ENCODE results near the gene APPBP2. TPM values are rescaled to one million over a fixed set of nuclear protein-coding genes. Genes with fewer than 3 reads are reported as not detected.
"Not testable (repeated sequence)": the region's sequence is repeated elsewhere in the genome, so short reads cannot be mapped to it uniquely, and the experiment has no call there.

The APPBP2 gene
- total RNA-seq, 1 donor from 2014 or later, result 23.0 TPM

DNA sequence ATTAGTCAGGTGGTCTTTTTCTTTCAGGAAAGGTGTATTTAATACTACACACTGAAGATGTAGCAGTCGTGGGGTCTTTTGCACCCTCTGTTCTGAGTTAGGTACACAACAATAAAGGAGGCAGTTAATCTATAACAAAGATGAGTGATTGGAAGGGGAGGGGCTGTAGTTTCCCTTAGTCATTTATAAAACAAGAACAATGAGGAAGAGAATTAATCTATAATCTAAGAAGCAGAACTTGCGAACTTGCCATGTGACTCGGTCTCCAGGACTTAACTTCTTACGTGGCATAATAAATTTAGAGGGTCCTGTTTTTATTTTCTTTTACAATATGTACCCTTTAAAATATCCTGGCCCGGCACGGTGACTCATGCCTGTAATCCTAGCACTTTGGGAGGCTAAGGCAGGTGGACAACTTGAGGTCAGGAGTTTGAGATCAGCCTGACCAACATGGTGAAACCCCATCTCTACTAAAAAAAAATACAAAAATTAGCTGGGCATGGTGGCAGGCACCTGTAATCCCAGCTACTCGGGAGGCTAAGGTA lies 8.6 kb upstream of the APPBP2 start:
- no peak for DNase-seq (ENCODE audit: low read depth in 2 of 2)

DNA sequence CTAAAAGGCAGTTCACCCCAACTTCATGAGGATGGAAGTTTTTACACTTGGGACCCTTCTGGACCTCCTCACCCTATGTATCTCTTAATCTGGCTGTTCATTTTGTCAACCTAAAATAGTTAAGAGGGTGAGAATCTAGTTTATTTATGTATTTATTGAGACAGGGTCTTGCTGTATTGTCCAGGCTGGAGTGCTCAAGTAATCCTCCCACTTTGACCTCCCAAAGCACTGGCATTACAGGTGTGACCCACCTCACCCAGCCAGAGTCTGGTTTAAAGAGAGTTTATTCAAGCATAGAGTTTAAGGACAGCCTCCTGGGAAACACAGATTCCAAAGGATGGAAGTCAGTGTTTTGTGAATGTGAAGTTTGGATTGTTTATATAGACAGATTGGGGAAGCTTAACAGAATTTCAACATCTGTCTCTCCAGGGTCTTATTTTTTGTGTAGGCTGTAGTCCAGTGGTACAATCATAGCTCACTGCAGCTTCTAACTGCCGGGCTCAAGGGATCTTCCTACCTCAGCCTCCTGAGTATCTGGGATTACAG lies 8.0 kb upstream of the APPBP2 start:
- no peak for DNase-seq (ENCODE audit: low read depth in 2 of 2)

- DNase-seq (ENCODE audit: low read depth in 2 of 2), result no peak
Observed at GRCh38 chr17:60529806-60530205, 3.8 kb upstream of the APPBP2 start.

DNA sequence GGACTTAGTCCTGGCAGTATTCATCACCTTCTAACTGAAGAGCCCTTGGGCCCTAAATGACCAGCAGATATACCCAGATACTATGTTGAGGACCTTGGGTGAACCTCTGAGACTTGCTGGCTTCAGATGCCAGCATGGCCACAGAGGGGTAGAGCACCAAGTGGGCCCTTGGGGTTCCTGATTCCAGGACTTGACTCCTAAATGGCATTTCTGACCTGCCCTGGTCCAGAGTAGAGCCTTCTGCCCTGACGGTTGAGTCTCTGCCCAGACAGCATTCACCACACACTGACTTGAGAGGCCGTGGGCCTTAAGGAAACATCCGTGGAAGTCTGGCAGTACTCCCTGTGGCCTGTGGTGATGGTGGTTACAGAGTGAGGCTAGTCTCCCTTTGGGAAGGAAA lies 2.8 kb upstream of the APPBP2 start:
- no peak for DNase-seq (ENCODE audit: low read depth in 2 of 2)

GRCh38 chr17:60527701-60528100 lies 1.7 kb upstream of the APPBP2 start:
- DNase-seq (ENCODE audit: low read depth in 2 of 2), result no peak

DNA sequence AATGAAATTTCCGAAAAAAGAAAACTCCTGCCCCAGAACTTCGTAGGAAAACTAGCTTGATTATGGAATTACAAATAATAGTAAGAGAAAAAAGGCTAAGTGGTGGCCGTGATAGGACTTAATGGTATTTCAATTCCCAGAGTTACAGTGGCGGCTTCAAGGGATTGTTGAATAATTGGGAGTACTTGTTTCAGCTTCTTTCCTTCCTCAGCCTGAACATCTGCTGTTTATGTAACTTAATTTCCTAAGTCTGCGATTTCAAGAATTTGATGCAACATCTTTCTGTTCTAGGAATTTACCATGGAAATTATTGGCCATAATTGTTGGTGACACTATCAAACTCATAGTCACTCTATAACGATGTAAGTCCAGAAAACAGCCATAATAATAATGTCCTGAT lies 684 bp upstream of the APPBP2 start:
- peak; percentile 14 to 35 for DNase-seq (ENCODE audit: low read depth in 2 of 2)

GRCh38 chr17:60525328-60525684 lies 736 bp downstream of the APPBP2 start:
- peak; percentile 19 to 23 for DNase-seq (ENCODE audit: low read depth in 2 of 2)

- peak; percentile 9 to 14 for DNase-seq (ENCODE audit: low read depth in 2 of 2)
Observed at GRCh38 chr17:60524463-60525327, 1.3 kb downstream of the APPBP2 start.

DNA sequence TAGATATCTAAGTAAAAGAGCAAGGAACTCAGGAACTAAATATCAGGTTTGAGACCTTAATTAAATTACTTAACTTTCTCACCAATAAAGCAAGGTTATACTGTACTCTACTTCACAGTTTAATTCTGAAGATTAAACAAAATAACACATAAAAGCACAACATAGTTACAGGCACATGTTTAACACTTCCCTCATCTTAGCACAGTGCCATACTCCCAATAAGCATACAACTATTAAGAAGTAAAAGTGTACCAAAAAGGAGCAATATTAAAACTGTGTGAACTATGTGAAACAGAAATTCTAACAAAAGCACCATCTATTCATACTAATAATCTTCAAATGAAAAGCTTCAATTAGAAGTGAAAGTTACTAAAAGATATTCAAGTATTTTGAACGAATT lies 2.2 kb downstream of the APPBP2 start:
- DNase-seq (ENCODE audit: low read depth in 2 of 2), result no peak

- DNase-seq (ENCODE audit: low read depth in 2 of 2), result no peak
Observed at GRCh38 chr17:60522889-60523626, 3.0 kb downstream of the APPBP2 start.

DNA sequence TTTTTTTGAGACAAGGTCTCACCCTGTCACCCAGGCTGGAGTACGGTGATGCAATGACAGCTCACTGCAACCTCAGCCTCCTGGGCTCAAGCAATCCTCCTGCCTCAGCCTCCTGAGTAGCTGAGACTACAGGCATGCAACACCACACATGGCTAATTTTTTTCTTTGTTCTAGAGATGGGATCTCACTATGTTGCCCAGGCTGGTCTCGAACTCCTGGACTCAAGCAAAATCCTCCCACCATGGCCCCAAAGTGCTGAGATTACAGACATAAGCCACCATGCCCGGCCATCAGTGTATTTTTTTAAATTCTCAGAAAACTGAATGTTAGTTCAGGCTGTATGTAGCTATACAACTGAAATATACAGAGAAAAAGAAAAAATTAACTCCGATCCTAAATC lies 6.2 kb downstream of the APPBP2 start:
- DNase-seq (ENCODE audit: low read depth in 2 of 2), result no peak

DNA sequence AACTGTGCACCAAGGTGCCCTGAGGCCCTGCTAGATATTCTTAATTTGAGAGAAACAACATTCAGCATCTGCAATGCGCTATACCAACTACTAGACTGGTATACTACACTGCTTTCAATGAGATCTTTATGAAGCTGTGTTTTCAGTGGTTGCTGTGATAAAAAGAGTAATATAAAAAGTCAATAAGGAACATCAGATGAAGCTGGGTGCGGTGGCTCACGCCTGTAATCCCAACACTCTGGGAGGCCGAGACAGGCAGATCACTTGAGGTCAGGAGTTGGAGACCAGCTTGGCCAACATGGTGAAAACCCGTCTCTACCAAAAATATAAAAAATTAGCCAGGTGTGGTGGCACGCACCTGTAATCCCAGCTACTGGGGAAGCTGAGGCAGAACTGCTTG lies 10.4 kb downstream of the APPBP2 start:
- DNase-seq (ENCODE audit: low read depth in 2 of 2), result not testable (repeated sequence)

DNA sequence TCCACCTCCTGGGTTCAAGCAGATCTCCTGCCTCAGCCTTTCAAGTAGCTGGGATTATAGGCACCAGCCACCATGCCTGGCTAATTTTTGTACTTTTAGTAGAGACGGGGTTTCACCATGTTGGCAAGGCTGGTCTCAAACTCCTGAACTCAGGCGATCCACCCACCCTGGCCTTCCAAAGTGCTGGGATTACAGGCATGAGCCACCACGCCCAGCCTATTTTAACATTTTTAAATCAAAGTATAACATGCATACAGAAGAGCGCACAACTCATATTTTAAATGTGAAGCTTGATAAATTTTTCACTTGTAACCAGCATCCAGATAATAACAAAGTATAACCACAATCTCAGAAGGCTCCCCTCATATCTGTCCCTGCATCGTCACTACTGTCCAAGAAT lies 10.8 kb downstream of the APPBP2 start:
- not testable (repeated sequence) for DNase-seq (ENCODE audit: low read depth in 2 of 2)

DNA sequence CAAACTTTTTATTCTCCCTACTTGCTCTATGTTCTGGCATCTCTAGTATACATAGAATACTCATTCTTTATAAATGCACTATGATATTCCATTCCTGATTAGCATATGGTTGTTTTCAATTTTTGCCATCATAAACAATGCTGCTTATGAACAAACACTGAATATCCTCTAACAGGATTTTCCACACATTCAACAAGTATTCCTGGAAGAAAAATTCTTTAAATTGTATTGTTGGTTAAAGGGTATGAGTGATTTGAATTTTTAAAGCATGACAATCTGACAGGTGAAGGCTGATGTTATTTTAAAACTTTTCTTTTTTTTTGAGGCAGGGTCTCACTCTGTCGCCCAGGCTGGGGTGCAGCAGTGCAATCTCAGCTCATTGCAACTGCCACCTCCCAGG lies 11.5 kb downstream of the APPBP2 start:
- no peak for DNase-seq (ENCODE audit: low read depth in 2 of 2)

DNA sequence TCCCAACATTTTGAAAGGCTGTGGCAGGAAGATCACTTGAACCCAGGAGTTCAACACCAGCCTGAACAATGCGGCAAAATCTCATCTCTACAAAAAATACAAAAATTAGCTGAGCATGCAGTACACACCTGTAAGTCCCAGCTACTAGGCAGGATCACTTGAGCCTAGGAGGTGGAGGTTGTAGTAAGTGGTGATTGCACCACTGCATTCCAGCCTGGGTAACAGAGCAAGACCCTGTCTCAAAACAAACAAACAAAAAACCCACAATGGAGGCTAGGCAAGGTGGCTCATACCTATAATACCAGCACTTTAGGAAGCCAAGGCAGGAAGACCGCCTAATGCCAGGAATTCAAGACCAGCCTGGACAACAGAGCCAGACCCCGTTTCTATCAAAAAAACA lies 12.0 kb downstream of the APPBP2 start:
- no peak for DNase-seq (ENCODE audit: low read depth in 2 of 2)

DNA sequence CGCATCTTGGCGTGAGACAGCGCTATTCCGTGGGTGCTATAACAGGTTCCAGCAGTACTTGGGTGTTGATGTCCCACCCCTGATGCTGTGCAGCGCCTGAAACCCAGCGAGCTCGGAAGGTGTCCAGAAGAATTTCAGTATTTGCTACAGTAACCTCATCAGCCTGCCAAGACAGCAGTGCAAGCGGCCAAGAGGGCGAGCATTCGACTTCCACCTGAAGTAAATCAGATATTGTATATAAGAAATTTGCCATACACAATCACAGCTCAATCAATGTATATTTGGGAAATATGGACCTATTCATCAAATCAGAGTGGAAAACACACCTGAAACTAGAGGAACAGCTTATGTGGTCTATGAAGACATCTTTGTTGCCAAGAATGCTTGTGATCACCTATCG lies 13.0 kb downstream of the APPBP2 start:
- DNase-seq (ENCODE audit: low read depth in 2 of 2), result no peak

GRCh38 chr17:60510723-60511122 lies 15.3 kb downstream of the APPBP2 start:
- DNase-seq (ENCODE audit: low read depth in 2 of 2), result no peak

DNA sequence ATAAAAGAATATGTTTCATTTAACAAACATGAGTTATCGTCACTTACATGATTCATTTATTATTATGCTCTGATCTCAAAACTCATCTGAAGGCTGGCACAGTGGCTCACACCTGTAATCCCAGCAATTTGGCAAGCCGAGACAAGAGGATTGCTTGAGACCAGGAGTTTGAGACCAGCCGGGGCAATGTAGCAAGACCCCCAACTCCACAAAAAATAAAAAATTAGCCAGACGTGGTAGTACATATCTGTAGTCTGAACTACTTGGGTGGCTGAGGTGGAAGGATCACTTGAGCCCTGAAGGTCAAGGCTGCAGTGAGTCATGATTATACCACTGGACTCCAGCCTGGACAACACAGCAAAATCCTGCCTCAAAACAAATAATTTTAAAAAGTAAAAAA lies 16.0 kb downstream of the APPBP2 start:
- no peak for DNase-seq (ENCODE audit: low read depth in 2 of 2)

- no peak for DNase-seq (ENCODE audit: low read depth in 2 of 2)
Observed at GRCh38 chr17:60508384-60508980, 17.6 kb downstream of the APPBP2 start.

GRCh38 chr17:60506312-60506711 lies 19.7 kb downstream of the APPBP2 start:
- DNase-seq (ENCODE audit: low read depth in 2 of 2), result peak; percentile 23 to 74

- DNase-seq (ENCODE audit: low read depth in 2 of 2), result no peak
Observed at GRCh38 chr17:60502145-60502544, 23.9 kb downstream of the APPBP2 start.

DNA sequence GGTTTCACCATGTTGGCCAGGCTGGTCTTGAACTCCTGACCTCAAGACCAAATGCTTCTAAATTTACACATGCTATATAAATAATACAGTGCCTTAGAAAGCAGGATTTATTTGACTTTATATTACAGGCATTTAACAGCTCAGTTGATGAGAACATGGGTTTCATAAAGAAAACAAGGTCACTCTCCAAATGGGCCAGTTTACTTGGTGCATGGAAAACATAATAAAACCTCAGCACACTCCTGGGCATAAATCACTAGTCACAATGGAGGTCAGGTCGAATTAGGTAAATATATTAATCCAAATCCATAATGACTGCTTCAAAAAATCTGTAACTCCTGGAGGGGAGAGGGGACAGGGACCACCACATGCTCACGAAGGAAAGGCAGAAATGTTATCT lies 24.5 kb downstream of the APPBP2 start:
- DNase-seq (ENCODE audit: low read depth in 2 of 2), result peak in 1 of 2 donors; percentile 27
